Stimulated activated naive CD8-positive, alpha-beta T cell treated with anti-CD3 and anti-CD28 coated beads, Interleukin-15, amount 100 ng/mL, for 72 hours (primary cell): ENCODE results near the gene METTL4.

Source experiments
- ATAC-seq: fragments of 150-1000 bp; cut with Tn5 transposase; 2 replicates; pipeline ENCODE4 v1.10.0; 2021; ENCODE audit warnings: mild to moderate bottlenecking, moderate library complexity
- DNase-seq, 2 donors: peaks; one replicate each; pipeline ENCODE4 v3.0.0; 2021 to 2022
- H3K27ac Mint-ChIP-seq, 2 donors: one replicate each; pipeline ENCODE4 v1.8.0; 2022; ENCODE audit warnings: mild to moderate bottlenecking in 2 of 2, mixed read lengths in 2 of 2, moderate library complexity in 2 of 2
- H3K27me3 Mint-ChIP-seq: one replicate; pipeline ENCODE4 v1.8.0; 2022; ENCODE audit warnings: mixed read lengths
- H3K4me1 Mint-ChIP-seq: one replicate; pipeline ENCODE4 v1.8.0; 2022; ENCODE audit warnings: mild to moderate bottlenecking, mixed read lengths
- H3K4me3 Mint-ChIP-seq, 2 donors: one replicate each; pipeline ENCODE4 v1.8.0; 2022; ENCODE audit warnings: mild to moderate bottlenecking in 2 of 2, mixed read lengths in 2 of 2, moderate library complexity in 1 of 2
- H3K9me3 Mint-ChIP-seq, 2 donors: one replicate each; pipeline ENCODE4 v1.8.0; 2022; ENCODE audit warnings: mixed read lengths in 2 of 2

The METTL4 gene, protein sequence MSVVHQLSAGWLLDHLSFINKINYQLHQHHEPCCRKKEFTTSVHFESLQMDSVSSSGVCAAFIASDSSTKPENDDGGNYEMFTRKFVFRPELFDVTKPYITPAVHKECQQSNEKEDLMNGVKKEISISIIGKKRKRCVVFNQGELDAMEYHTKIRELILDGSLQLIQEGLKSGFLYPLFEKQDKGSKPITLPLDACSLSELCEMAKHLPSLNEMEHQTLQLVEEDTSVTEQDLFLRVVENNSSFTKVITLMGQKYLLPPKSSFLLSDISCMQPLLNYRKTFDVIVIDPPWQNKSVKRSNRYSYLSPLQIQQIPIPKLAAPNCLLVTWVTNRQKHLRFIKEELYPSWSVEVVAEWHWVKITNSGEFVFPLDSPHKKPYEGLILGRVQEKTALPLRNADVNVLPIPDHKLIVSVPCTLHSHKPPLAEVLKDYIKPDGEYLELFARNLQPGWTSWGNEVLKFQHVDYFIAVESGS

DNA sequence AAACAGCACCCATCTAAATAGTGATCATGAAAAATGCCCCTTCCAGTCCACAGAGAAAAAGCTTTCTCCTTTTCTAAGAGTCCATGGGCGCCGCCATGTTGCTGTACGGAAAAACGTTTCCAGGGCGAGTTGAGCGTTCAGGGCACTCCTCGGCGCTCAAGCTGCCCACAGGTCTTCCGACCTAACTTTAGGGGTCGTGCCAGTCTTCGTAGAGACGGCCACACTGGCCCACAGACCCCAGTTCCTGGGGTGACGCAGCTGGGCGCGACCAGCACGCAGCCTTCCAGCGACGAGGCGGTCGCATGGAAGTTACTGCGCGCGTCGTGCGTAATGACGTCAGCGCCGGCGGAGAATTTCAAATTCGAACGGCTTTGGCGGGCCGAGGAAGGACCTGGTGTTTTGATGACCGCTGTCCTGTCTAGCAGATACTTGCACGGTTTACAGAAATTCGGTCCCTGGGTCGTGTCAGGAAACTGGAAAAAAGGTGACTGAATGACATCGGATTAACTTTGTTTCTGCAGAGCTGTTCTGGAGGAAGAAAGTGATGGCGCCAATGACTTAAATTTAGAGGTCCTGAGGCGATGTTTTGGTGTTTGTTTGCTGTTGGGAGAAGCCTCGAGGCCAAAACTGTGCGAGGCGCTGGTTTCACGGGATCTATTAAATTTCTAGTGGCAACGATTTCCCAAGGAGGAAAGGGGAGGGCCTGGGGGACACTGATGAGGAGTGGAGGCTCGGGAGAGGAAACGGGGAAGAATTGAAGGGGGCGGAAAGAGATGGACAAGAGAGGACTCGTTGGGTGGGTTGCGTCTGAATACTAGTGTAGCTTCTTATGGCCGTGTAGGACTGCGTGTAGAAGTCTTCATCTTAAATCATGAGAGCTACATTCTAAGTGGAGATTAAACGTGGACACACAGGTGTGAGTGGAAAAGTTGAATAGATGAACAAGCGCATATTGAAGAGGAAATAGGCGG is at the start of gene METTL4, which contains the start of gene NDC80:
METTL4 (minus strand) TSS at position 306 of the 971 bp plus-strand sequence. CDS start 4,289 bp downstream, outside the sequence.
NDC80 (plus strand) TSS at position 358 of the 971 bp plus-strand sequence. CDS start 1,429 bp downstream, outside the sequence.
- H3K4me3 Mint-ChIP-seq: peak within 1 kb of the TSS; percentile 94 to 97
- no peaks in the 10 kb centered on the region for H3K9me3 Mint-ChIP-seq
- no peaks in the 10 kb centered on the region for H3K27me3 Mint-ChIP-seq
- H3K27ac Mint-ChIP-seq: peak within 1 kb of the TSS; percentile 99
- peaks cover 48% of the 10 kb centered on the region for H3K4me1 Mint-ChIP-seq
- DNase-seq: peak; percentile 88 to 90
- ATAC-seq: peak; percentile 92

DNA sequence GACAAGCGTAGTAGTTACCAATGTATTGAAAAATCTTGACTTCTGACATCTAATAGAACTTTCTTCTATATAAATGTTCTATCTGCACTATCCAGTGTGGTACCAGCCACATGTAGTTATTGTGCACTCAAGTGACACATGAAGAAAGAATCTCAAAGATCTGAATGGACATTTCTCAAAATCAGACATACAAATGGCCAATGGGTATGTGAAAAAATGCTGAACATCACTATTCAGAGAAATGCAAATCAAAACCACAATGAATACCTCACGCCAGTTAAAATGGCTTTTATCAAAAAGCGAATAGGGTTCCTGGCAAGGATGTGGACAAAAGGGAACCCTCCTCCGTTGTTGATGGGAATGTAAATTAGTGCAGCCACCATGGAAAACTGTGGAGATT is 46.7 kb upstream of the METTL4 start:
- DNase-seq (no peak), ATAC-seq (no peak)
- Mint-ChIP-seq H3K4me3 (no peak overlapping the region), H3K27ac (peak overlapping the region in 1 of 2 donors; percentile 12), H3K27me3 (no peaks in the 10 kb centered on the region), H3K4me1 (no peaks in the 10 kb centered on the region), H3K9me3 (no peaks in the 10 kb centered on the region)

DNA sequence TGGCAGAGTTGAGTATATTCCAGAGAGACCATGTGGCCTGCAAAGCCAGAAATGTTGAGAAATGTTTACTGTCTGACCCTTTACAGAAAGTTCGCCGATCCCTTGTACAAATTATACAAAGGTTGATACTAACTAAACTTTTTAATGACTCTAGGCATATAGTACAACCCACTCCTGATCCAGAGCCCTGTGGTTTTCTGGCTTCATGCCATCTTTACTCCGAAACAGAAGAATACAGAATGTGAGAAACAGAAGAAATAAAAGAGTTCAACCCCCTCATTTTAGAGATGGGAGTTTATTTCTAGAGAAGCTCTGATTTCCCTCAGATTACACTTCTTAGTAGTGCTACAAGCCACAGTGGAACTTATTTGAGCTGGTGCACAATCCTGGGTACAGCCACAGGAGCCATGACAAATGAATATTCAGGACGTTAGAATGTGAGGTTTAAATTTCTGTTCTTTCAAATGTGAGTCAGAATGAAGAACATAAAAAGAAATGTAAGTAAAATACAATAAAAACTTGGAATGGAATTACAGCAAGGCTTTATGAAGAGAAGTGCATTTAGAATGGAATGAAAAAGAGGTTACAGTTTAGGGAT is 46.2 kb upstream of the METTL4 start:
- ATAC-seq (no peak), DNase-seq (no peak)
- H3K27me3 Mint-ChIP-seq: no peaks in the 10 kb centered on the region
- no peaks in the 10 kb centered on the region for H3K4me1 Mint-ChIP-seq
- no peaks in the 10 kb centered on the region for H3K9me3 Mint-ChIP-seq
- H3K27ac Mint-ChIP-seq: no peak overlapping the region
- H3K4me3 Mint-ChIP-seq: no peak overlapping the region

DNA sequence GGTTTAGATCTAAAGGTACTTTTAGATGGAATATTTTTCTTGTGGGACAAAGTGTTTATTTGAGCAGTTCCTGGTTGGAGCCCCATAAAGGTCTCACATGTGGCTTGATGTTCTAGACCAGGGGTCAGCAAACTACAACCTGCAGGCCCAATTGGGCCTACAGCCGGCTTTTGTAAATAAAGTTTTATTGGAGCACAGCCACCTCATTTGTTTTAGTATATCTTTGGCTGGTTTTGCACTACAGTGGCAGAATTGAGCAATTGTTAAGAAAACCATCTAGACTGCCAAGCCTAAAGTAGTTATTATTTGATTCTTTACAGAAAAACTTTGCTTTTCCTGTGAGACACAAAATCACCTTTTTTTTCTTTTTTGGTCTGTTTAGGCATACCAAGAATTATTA is 41.7 kb upstream of the METTL4 start:
- H3K27ac Mint-ChIP-seq: no peak overlapping the region
- H3K27me3 Mint-ChIP-seq: no peaks in the 10 kb centered on the region
- no peaks in the 10 kb centered on the region for H3K4me1 Mint-ChIP-seq
- DNase-seq (no peak), ATAC-seq (no peak)
- H3K4me3 Mint-ChIP-seq: no peak overlapping the region
- no peaks in the 10 kb centered on the region for H3K9me3 Mint-ChIP-seq

DNA sequence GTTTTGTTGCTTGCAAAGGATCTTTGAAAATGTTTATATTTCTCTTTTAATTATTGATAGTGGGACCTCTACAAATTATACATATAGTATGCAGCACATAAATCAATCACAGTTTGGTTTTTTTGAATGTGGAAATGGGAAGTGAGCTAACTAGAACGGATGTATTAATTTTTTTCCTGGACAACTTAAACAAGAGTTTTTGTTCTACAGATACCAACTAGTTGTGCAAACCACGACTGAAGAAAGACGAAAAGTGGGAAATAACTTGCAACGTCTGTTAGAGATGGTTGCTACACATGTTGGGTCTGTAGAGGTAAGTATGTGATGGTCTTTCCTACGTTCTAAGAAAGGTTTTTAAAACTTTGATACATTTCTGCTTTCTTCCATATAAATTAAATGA is 39.2 kb upstream of the METTL4 start:
- no peak for DNase-seq
- Mint-ChIP-seq H3K4me1 (peaks cover 6% of the 10 kb centered on the region), H3K9me3 (no peaks in the 10 kb centered on the region), H3K27ac (no peak overlapping the region), H3K4me3 (no peak overlapping the region), H3K27me3 (no peaks in the 10 kb centered on the region)
- ATAC-seq: no peak

DNA sequence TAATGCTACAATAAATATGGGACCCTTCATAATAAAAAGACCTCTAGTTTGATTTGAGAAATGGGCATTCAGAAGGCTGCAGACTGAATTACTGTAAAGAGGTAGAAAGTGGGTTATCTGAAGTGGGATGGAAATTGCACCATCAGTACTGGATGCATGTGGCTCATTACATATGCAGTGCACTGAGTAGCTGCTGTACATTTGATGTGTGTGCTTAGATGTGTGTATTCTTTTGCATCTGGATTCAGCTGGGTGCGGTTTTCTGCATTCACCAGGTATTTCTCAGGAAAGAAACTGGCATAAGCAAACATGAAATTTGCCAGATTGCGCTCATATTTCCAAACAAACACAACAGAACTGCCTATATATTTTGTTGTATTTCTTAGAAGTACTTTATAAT is 38.3 kb upstream of the METTL4 start:
- Mint-ChIP-seq H3K4me1 (peaks cover 14% of the 10 kb centered on the region), H3K4me3 (no peak overlapping the region), H3K27ac (no peak overlapping the region), H3K27me3 (no peaks in the 10 kb centered on the region), H3K9me3 (no peaks in the 10 kb centered on the region)
- no peak for DNase-seq
- ATAC-seq: no peak

DNA sequence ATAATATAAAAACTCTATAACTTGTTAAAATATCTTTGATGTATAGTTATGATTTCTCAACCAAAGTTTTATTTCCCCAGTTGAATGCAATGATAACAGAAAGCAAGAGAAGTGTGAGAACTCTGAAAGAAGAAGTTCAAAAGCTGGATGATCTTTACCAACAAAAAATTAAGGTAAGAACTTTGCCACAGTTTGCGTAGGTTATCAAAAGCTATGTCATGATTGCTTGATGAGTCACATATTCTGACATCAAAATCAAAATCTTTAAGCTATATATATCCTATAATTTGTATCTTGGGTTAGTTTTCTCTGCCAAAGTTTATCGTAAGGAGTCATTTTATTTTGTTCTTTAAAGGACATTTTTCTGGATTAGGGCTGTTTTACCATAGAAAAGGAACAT is 35.0 kb upstream of the METTL4 start:
- no peaks in the 10 kb centered on the region for H3K27me3 Mint-ChIP-seq
- H3K4me1 Mint-ChIP-seq: peaks cover 27% of the 10 kb centered on the region
- peak overlapping the region in 1 of 2 donors; percentile 44 for H3K4me3 Mint-ChIP-seq
- ATAC-seq (no peak), DNase-seq (no peak)
- H3K27ac Mint-ChIP-seq: peak overlapping the region in 1 of 2 donors; percentile 27
- H3K9me3 Mint-ChIP-seq: no peaks in the 10 kb centered on the region

DNA sequence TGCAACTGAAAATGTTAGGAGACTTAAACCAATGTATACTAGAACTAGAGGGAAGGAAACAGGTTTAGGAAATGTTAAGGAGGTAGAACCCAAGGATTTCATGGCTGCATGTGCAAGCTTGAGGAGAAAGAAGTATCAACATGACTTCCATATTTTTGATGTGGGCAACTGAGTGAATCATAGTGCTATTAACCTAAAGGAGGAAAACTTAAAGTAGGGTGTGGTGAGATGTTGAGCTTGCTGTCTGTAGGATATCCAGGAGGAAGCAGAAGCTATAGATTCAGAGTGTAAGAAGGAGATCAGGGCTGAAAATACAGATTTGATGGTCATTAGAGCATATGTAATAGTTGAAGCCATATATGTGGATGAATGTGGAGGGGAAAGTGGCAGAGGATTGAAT is 31.5 kb upstream of the METTL4 start:
- no peak for DNase-seq
- H3K4me3 Mint-ChIP-seq: no peak overlapping the region
- H3K9me3 Mint-ChIP-seq: no peaks in the 10 kb centered on the region
- peaks cover 28% of the 10 kb centered on the region for H3K4me1 Mint-ChIP-seq
- no peak overlapping the region for H3K27ac Mint-ChIP-seq
- H3K27me3 Mint-ChIP-seq: no peaks in the 10 kb centered on the region
- ATAC-seq: peak; percentile 39

DNA sequence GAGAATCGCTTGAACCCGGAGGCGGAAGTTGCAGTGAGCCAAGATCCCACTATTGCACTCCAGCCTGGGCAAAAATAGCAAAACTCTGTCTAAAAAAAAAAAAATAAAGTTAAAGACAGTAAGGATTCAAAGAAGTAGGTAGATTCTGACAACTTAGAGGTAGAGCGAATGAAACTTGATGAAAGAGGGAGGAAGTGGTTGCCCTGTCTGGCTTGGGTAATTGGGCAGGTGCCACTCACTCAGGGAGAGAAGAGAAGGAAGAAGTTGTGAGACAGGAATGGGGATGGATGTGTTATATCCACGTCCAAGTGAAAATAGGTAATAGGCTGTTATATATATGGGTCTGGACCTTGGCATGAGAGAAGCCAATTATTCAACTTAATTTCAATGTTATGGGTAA is 26.3 kb upstream of the METTL4 start:
- no peak for DNase-seq
- Mint-ChIP-seq H3K9me3 (peaks cover 5 to 7% of the 10 kb centered on the region in 2 donors), H3K27ac (peak overlapping the region in 1 of 2 donors; percentile 19), H3K4me1 (peaks cover 25% of the 10 kb centered on the region), H3K4me3 (no peak overlapping the region), H3K27me3 (no peaks in the 10 kb centered on the region)
- ATAC-seq: no peak

DNA sequence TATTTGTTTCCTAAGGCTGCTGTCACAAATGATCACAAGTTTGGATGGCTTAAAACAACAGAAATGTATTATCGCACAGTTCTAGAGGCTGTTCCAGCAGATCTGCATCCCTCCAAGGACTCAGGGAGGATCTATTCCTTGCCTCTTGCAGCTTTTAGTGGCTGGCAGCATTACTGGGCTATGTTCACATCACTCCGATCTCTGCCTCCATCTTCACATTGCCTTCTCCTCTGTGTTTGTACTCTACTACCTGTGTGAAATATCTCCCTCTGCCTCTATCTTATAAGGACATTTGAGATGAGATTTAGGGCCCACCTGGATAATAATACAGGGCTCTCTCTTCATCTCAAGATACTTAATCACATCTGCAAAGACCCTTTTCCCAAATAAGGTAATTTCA is 19.0 kb upstream of the METTL4 start:
- H3K4me1 Mint-ChIP-seq: peaks cover 56% of the 10 kb centered on the region
- ATAC-seq (no peak), DNase-seq (no peak)
- peak overlapping the region; percentile 55 to 69 for H3K4me3 Mint-ChIP-seq
- H3K27me3 Mint-ChIP-seq: no peaks in the 10 kb centered on the region
- H3K9me3 Mint-ChIP-seq: no peaks in the 10 kb centered on the region
- H3K27ac Mint-ChIP-seq: peak overlapping the region; percentile 43 to 95

DNA sequence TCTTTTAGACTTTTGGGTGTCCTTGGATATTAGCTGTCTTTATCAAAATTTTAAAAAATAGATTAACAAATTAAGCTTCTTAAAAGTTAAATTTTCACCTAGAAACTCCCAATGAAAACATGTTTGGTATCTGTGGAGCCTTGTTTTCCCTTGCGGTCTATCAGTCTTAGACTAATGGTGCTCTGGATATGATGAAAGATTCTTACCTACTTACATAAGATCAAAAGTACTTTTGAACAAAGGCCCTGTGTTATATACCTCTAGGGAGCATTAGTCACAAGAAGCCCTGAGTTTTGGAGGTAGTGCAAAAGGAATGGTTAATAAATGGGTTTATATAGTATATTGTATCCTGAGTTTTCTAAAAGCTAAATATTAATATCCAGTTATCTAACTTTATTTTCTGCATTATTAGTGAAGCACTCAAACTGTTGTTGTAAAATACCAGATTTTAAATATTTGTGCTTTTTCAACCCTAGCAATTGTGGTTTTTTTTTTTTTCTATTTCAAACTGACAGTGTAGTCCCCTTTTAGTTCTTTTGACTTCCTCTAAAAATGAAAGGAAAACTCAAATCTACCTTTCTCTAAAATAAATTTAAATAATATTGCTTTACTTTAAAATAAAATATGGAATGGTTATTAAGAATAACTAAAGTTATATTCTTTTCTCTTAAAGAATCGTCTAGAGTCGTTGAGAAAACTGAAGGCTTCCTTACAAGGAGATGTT is 18.2 kb upstream of the METTL4 start:
- H3K4me3 Mint-ChIP-seq: peak overlapping the region; percentile 55 to 86
- peak overlapping the region; percentile 96 to 99 for H3K27ac Mint-ChIP-seq
- peaks cover 56% of the 10 kb centered on the region for H3K4me1 Mint-ChIP-seq
- H3K27me3 Mint-ChIP-seq: no peaks in the 10 kb centered on the region
- no peaks in the 10 kb centered on the region for H3K9me3 Mint-ChIP-seq
- peak; percentile 96 for ATAC-seq
- DNase-seq: no peak

DNA sequence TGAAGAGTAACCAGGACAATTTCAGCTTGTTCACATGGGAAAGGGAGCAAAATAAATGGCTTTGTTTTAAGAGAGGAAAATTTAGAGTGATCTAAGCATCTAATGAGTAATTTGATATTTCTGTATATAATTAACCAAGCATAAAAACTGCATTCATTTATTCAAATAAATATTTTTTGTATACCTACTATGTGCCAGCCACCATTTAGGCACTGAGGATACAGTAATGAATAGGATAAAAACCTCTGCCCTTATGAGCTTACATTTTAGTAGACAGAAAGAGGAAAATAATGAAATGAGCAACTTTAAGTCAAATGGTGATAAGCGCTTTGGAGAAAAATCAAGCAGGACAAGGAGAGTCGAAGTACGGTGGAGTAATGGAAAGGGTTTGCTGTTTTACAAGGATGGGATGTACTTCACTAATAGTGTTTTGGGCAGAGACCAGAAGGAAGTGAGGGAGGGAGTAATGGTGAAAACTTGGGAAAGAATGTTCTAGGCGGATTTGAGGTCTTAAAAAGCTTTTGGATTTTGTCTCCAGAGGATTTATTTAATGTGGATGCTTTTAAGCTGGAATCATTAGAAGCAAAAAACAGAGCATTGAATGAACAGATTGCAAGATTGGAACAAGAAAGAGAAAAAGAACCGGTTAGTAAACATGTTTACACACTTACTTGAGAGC is 17.5 kb upstream of the METTL4 start:
- Mint-ChIP-seq H3K4me1 (peaks cover 50% of the 10 kb centered on the region), H3K9me3 (no peaks in the 10 kb centered on the region), H3K27me3 (no peaks in the 10 kb centered on the region), H3K4me3 (peak overlapping the region; percentile 66 to 86), H3K27ac (peak overlapping the region; percentile 96 to 99)
- DNase-seq (no peak), ATAC-seq (no peak)

DNA sequence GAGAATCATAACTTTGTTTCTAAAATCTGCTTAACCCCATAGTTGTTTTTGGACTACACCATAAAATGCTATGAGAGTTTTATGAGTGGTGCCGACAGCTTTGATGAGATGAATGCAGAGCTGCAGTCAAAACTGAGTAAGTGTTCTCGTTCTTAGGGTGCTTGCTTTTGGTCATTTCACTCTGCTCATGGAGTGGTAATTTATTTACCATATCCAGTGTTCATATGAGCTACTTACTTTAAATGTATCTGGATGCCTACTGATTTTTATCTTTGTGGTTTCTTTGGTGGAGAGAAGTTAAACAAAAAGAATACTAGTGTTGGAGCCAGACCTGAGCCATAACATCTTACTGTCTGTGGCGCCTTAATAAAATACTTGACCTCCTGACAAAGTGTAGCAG is 16.5 kb upstream of the METTL4 start:
- Mint-ChIP-seq H3K4me3 (peak overlapping the region; percentile 43 to 59), H3K27me3 (no peaks in the 10 kb centered on the region), H3K9me3 (no peaks in the 10 kb centered on the region), H3K4me1 (peaks cover 47% of the 10 kb centered on the region), H3K27ac (peak overlapping the region; percentile 96 to 99)
- peak; percentile 57 for ATAC-seq
- no peak for DNase-seq

DNA sequence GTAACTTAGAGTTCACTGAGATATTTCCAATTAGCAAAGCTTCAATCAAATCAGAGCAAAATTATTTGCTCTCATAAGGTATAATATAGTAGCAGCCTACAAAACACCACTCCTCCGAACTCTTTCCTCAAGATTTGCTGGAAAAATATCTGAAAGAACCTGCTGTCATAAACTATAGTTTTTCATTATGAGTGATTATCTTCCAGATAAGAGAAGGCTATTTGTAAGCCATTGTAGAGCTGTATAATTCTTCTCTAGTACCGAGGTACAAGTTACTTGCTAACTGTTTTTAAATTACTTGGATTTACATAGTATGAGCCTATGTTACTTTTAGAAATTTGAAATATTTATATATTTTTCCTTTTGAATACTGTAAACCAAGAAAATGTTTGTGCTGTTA is 2.1 kb upstream of the METTL4 start:
- Mint-ChIP-seq H3K27ac (no peak overlapping the region), H3K27me3 (no peaks in the 10 kb centered on the region), H3K4me1 (peaks cover 41% of the 10 kb centered on the region), H3K4me3 (peak overlapping the region; percentile 94 to 97), H3K9me3 (no peaks in the 10 kb centered on the region)
- DNase-seq (no peak), ATAC-seq (no peak)
